C4-2B (cell line): Measurements from ENCODE around the gene POU6F2.
"Not testable (repeated sequence)": the region's sequence is repeated elsewhere in the genome, so short reads cannot be mapped to it uniquely, and the experiment has no call there.

Source experiments
- H3K27ac ChIP-seq: fragments of 450-650 bp; 2 replicates; pipeline ENCODE4 v1.5.1; 2017
- CTCF ChIP-seq: fragments of 450-650 bp; conservative IDR thresholded peaks from 2 replicates; pipeline ENCODE4 v1.5.1; 2017; ENCODE audit warnings: mild to moderate bottlenecking
- ZFX ChIP-seq: fragments of 450-650 bp; IDR thresholded peaks from 2 replicates; pipeline ENCODE4 v1.6.1; 2017

The POU6F2 gene

GRCh38 chr7:39181398-39181797, 203.7 kb downstream of the POU6F2 start:
- TF ChIP-seq CTCF (no peak), ZFX (no peak)
- H3K27ac ChIP-seq, result no peak overlapping the region

- TF ChIP-seq CTCF, result no peak
- no peak for TF ChIP-seq ZFX
- no peak overlapping the region for H3K27ac ChIP-seq
Observed at GRCh38 chr7:39183796-39184195, 206.1 kb downstream of the POU6F2 start.

- no peak overlapping the region for H3K27ac ChIP-seq
- TF ChIP-seq ZFX (no peak), CTCF (no peak)
Observed at GRCh38 chr7:39184391-39184790, 206.7 kb downstream of the POU6F2 start.

GRCh38 chr7:39186131-39186530, 208.4 kb downstream of the POU6F2 start:
- TF ChIP-seq CTCF, result no peak
- no peak for TF ChIP-seq ZFX
- no peak overlapping the region for H3K27ac ChIP-seq

- no peak overlapping the region for H3K27ac ChIP-seq
- no peak for TF ChIP-seq ZFX
- TF ChIP-seq CTCF, result no peak
Observed at GRCh38 chr7:39186671-39187070, 209.0 kb downstream of the POU6F2 start.

- TF ChIP-seq ZFX (no peak), CTCF (no peak)
- H3K27ac ChIP-seq, result no peak overlapping the region
Observed at GRCh38 chr7:39187130-39187529, 209.4 kb downstream of the POU6F2 start.

- H3K27ac ChIP-seq, result no peak overlapping the region
- no peak for TF ChIP-seq ZFX
- TF ChIP-seq CTCF, result no peak
Observed at GRCh38 chr7:39192476-39192875, 214.8 kb downstream of the POU6F2 start.

- H3K27ac ChIP-seq, result not testable (repeated sequence)
Observed at GRCh38 chr7:39194388-39194787, 216.7 kb downstream of the POU6F2 start.
